B cell (primary cell): Measurements from ENCODE around the gene SLC39A8. TPM values are rescaled to one million over a fixed set of nuclear protein-coding genes. Genes with fewer than 3 reads are reported as not detected.

Experiments used
- ATAC-seq: fragments of 200-7000 bp; cut with Tn5 transposase; one replicate; pipeline ENCODE4 v1.10.0; 2021; ENCODE audit warnings: low read depth, mild to moderate bottlenecking, moderate number of reproducible peaks, moderate library complexity
- CTCF ChIA-PET: fragments of 350-600 bp; sonication (Branson Sonifier 250); formaldehyde crosslinking; loops from one replicate; lab custom pipeline; 2021; ENCODE audit warnings: antibody characterized with exemption, inconsistent platforms; lab: Charles Lee
- POLR2A ChIA-PET: fragments of 350-600 bp; sonication (Branson Sonifier 250); formaldehyde crosslinking; loops from one replicate; lab custom pipeline; 2021; ENCODE audit warnings: antibody characterized with exemption; lab: Charles Lee
- DNase-seq: peaks from one replicate; pipeline ENCODE4 v3.0.0; 2013
- H2AFZ ChIP-seq: 2 replicates; pipeline ENCODE4 v1.6.1; 2012; ENCODE audit warnings: mild to moderate bottlenecking, low read depth, low read length; ENCODE audit not compliant: insufficient read depth, poor library complexity, severe bottlenecking
- H3K27ac ChIP-seq, 2 donors: 1 replicate in 1 of 2; 2 replicates in 1 of 2; pipeline ENCODE4 v1.5.1; 2012 to 2013; ENCODE audit warnings: low read length in 2 of 2, mild to moderate bottlenecking in 2 of 2, moderate library complexity in 1 of 2
- H3K27me3 ChIP-seq, 4 experiments: fragments of 200-600 bp in 1 of 4; sonication (generic) in 1 of 4; replicated peaks in 1 of 4; 1 replicate in 2 of 4; 2 replicates in 2 of 4; pipeline versions ENCODE4 v1.6.1 to v1.7.0; 2013 to 2016; ENCODE audit warnings: low read length in 3 of 4, mild to moderate bottlenecking in 2 of 4, mixed read lengths in 1 of 4, moderate library complexity in 1 of 4; ENCODE audit not compliant: insufficient read depth in 4 of 4, control insufficient read depth in 3 of 4; ENCODE audit errors: control extremely low read depth in 1 of 4
- H3K36me3 ChIP-seq, 2 experiments: replicated peaks in 1 of 2; 1 replicate in 1 of 2; 2 replicates in 1 of 2; pipeline versions ENCODE4 v1.6.1 to v1.7.1; 2013; ENCODE audit warnings: low read length in 1 of 2; ENCODE audit not compliant: insufficient read depth in 2 of 2, control insufficient read depth in 1 of 2; ENCODE audit errors: control extremely low read depth in 1 of 2, extremely low read depth in 1 of 2
- H3K4me1 ChIP-seq, 2 donors: fragments of 200-600 bp in 1 of 2; sonication (generic) in 1 of 2; 1 replicate in 1 of 2; 2 replicates in 1 of 2; pipeline versions ENCODE4 v1.5.1 to v1.6.1; 2013 to 2017; ENCODE audit warnings: low read length in 2 of 2; ENCODE audit not compliant: control insufficient read depth in 2 of 2, insufficient read depth in 2 of 2
- H3K4me2 ChIP-seq: replicated peaks from 2 replicates; pipeline ENCODE3; 2012; ENCODE audit warnings: mild to moderate bottlenecking, low read depth, low read length; ENCODE audit not compliant: poor library complexity, severe bottlenecking
- H3K4me3 ChIP-seq, 5 experiments: fragments of 200-600 bp in 1 of 5; sonication (generic) in 1 of 5; 1 replicate in 3 of 5; 2 replicates in 2 of 5; pipeline versions ENCODE4 v1.5.1 to v1.7.0; 2011 to 2016; ENCODE audit warnings: low read length in 4 of 5, mild to moderate bottlenecking in 4 of 5, low read depth in 2 of 5, control low read depth in 1 of 5, moderate library complexity in 1 of 5; ENCODE audit not compliant: insufficient read depth in 1 of 5; ENCODE audit errors: control extremely low read depth in 1 of 5, extremely low read depth in 1 of 5
- H3K79me2 ChIP-seq: fragments of 200-600 bp; sonication (generic); one replicate; pipeline ENCODE4 v1.6.0; 2016; ENCODE audit warnings: low read length; ENCODE audit not compliant: control insufficient read depth, insufficient read depth
- H3K9ac ChIP-seq: fragments of 200-600 bp; sonication (generic); 2 replicates; pipeline ENCODE4 v1.6.1; 2017; ENCODE audit warnings: mild to moderate bottlenecking, low read length, moderate library complexity
- H3K9me3 ChIP-seq, 3 donors: one replicate each; pipeline versions ENCODE4 v1.6.1 to v1.7.1; 2013; ENCODE audit warnings: low read length in 2 of 3; ENCODE audit not compliant: control insufficient read depth in 2 of 3, insufficient read depth in 1 of 3; ENCODE audit errors: control extremely low read depth in 1 of 3
- H4K20me1 ChIP-seq: 2 replicates; pipeline ENCODE4 v1.6.0; 2012; ENCODE audit warnings: mild to moderate bottlenecking, low read length; ENCODE audit not compliant: insufficient read depth, control insufficient read depth, poor library complexity, severe bottlenecking
- H3K27ac Mint-ChIP-seq: one replicate; pipeline ENCODE4 v1.8.0; 2021; ENCODE audit warnings: mixed read lengths
- H3K27me3 Mint-ChIP-seq: one replicate; pipeline ENCODE4 v1.8.0; 2021; ENCODE audit warnings: mixed read lengths
- H3K4me1 Mint-ChIP-seq: one replicate; pipeline ENCODE4 v1.8.0; 2021; ENCODE audit warnings: mixed read lengths
- H3K4me3 Mint-ChIP-seq: one replicate; pipeline ENCODE4 v1.8.0; 2021; ENCODE audit warnings: mixed read lengths
- H3K9me3 Mint-ChIP-seq: one replicate; pipeline ENCODE4 v1.8.0; 2022; ENCODE audit warnings: mixed read lengths; ENCODE audit not compliant: insufficient read depth
- EZH2 ChIP-seq: IDR thresholded peaks from 2 replicates; pipeline ENCODE4 v1.6.1; 2012; ENCODE audit warnings: borderline replicate concordance, low read depth, mild to moderate bottlenecking, moderate library complexity, low read length; ENCODE audit not compliant: insufficient read depth, poor library complexity, severe bottlenecking
- WGBS: methylation state at CpG from one replicate; pipeline ENCODE4 v1.1.5; 2013; ENCODE audit warnings: missing lambda C conversion rate; ENCODE audit not compliant: insufficient coverage; 5-methylcytosine and 5-hydroxymethylcytosine counted together
- intact Hi-C: fragments of 100-400 bp; cut with micrococcal nuclease; formaldehyde crosslinking; loops from one replicate; pipeline ENCODE4 v1.10.0; 2022
- polyA plus RNA-seq: library from polyadenylated mRNA; depleted of rRNA; stranded (reverse); fragments of >200 nt; gene quantifications from 2 replicates; pipeline ENCODE4 v1.2.3, GENCODE V29; 2012
- total RNA-seq, 2 donors: library from RNA; stranded (reverse); fragments of 120-200 nt in 1 of 2; gene quantifications; 1 replicate in 1 of 2; 2 replicates in 1 of 2; pipeline versions ENCODE4 v1.2.3 to v1.2.4, GENCODE V29; 2013 to 2022
- TF ChIP-seq, protein P1 (sequence below): fragments of 200-600 bp; IDR thresholded peaks from one replicate; pipeline ENCODE4 v1.8.0; 2022; ENCODE audit warnings: antibody characterized with exemption, mild to moderate bottlenecking

The SLC39A8 gene
- total and polyA plus RNA-seq, 2 donors (not counting 1 experiment from before 2014, with no cell fraction given), result 2.4 to 8.4 TPM

- Mint-ChIP-seq H3K4me3 (no peak overlapping the region), H3K27ac (no peak overlapping the region), H3K4me1 (peaks cover 7% of the 10 kb centered on the region), H3K27me3 (no peaks in the 10 kb centered on the region), H3K9me3 (no peaks in the 10 kb centered on the region)
- ChIA-PET POLR2A (no interaction called here), CTCF (no interaction called here)
- no peak for ATAC-seq
- H3K4me2 ChIP-seq, result no peak overlapping the region
- no peak overlapping the region for H3K27ac ChIP-seq
- no peak overlapping the region for H2AFZ ChIP-seq
- no peaks in the 10 kb centered on the region for H3K36me3 ChIP-seq
- H3K4me3 ChIP-seq, result no peak overlapping the region
- TF ChIP-seq EZH2, result no peak
- TF ChIP-seq, protein P1, sequence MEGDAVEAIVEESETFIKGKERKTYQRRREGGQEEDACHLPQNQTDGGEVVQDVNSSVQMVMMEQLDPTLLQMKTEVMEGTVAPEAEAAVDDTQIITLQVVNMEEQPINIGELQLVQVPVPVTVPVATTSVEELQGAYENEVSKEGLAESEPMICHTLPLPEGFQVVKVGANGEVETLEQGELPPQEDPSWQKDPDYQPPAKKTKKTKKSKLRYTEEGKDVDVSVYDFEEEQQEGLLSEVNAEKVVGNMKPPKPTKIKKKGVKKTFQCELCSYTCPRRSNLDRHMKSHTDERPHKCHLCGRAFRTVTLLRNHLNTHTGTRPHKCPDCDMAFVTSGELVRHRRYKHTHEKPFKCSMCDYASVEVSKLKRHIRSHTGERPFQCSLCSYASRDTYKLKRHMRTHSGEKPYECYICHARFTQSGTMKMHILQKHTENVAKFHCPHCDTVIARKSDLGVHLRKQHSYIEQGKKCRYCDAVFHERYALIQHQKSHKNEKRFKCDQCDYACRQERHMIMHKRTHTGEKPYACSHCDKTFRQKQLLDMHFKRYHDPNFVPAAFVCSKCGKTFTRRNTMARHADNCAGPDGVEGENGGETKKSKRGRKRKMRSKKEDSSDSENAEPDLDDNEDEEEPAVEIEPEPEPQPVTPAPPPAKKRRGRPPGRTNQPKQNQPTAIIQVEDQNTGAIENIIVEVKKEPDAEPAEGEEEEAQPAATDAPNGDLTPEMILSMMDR, result no peak
- intact Hi-C loops, result no loop called here
- peaks cover 3 to 6% of the 10 kb centered on the region in 2 donors for H3K4me1 ChIP-seq
- no peaks in the 10 kb centered on the region for H4K20me1 ChIP-seq
- H3K79me2 ChIP-seq, result no peaks in the 10 kb centered on the region
- WGBS, result 100% methylated on average over 1 of the region's 2 CpGs
- H3K9ac ChIP-seq, result no peak overlapping the region
- H3K27me3 ChIP-seq, result no peaks in the 10 kb centered on the region
- no peak for DNase-seq
- no peaks in the 10 kb centered on the region for H3K9me3 ChIP-seq
Observed at GRCh38 chr4:102350634-102351033, 5.4 kb upstream of the SLC39A8 start.

DNA sequence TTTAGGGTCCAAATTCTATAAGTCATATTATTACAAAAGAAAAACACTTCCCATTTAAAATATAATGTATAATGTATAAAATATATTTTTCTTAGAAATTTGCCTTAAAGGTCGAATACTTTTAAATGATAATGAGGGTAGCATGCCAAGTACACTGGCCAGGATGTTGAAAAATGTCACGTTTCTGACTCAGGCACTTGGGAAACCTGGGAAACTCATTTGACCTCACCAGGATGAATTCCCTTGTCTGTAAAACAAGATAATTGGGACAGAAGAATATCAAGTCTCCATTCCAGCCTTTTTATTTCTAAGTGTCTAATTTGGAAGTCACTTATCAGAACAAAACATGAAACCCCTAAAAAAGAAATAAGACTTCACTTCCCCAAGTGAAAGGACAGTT lies 3.4 kb upstream of the SLC39A8 start:
- TF ChIP-seq, protein P1, result no peak
- TF ChIP-seq EZH2, result no peak
- Mint-ChIP-seq H3K9me3 (no peaks in the 10 kb centered on the region), H3K27me3 (no peaks in the 10 kb centered on the region), H3K4me3 (no peak overlapping the region), H3K4me1 (peaks cover 14% of the 10 kb centered on the region), H3K27ac (no peak overlapping the region)
- H3K79me2 ChIP-seq, result no peaks in the 10 kb centered on the region
- no peaks in the 10 kb centered on the region for H3K9me3 ChIP-seq
- DNase-seq (no peak), ATAC-seq (no peak)
- WGBS, result no CpG with 5 or more reads among the region's 2 CpGs
- H2AFZ ChIP-seq, result no peak overlapping the region
- no peak overlapping the region for H3K4me2 ChIP-seq
- no peak overlapping the region for H3K9ac ChIP-seq
- peaks cover 7 to 15% of the 10 kb centered on the region in 2 donors for H3K4me1 ChIP-seq
- no peak overlapping the region for H3K27ac ChIP-seq
- no peak overlapping the region for H3K4me3 ChIP-seq
- H4K20me1 ChIP-seq, result no peaks in the 10 kb centered on the region
- intact Hi-C loops, result loop anchor here (5.0 to 10.0 kb wide), 3 partner anchors 544 to 1004 kb away; partner anchors contain the start of genes CENPE and PPP3CA
- CTCF ChIA-PET, result no interaction called here
- no peaks in the 10 kb centered on the region for H3K27me3 ChIP-seq
- H3K36me3 ChIP-seq, result no peaks in the 10 kb centered on the region
- POLR2A ChIA-PET, result no interaction called here
